Adrenal gland (tissue), 12 donors: ENCODE results near the gene ACSF2. TPM values are rescaled to one million over a fixed set of nuclear protein-coding genes. Genes with fewer than 3 reads are reported as not detected.

Source experiments
- DNase-seq, 7 donors: peaks; one replicate each; pipeline ENCODE4 v3.0.0-alpha.2; 2019 to 2020
- H3K27ac ChIP-seq, 5 donors: fragments of 200-600 bp; sonication (generic) in 4 of 5; 1 replicate in 3 of 5; 2 replicates in 2 of 5; pipeline versions ENCODE4 v1.5.1 to v1.8.0; 2016 to 2020; ENCODE audit warnings: mild to moderate bottlenecking in 1 of 5
- H3K27me3 ChIP-seq: fragments of 200-600 bp; 2 replicates; pipeline ENCODE4 v1.8.0; 2021
- H3K36me3 ChIP-seq, 2 donors: fragments of 200-600 bp; replicated peaks in 1 of 2; 1 replicate in 1 of 2; 2 replicates in 1 of 2; pipeline versions ENCODE4 v1.5.1 to v1.8.0; 2018 to 2022
- H3K4me1 ChIP-seq, 2 donors: fragments of 200-600 bp; replicated peaks in 1 of 2; 1 replicate in 1 of 2; 2 replicates in 1 of 2; pipeline versions ENCODE4 v1.5.1 to v1.8.0; 2018 to 2021
- H3K4me3 ChIP-seq, 4 donors: fragments of 200-600 bp; sonication (generic) in 3 of 4; one replicate each; pipeline ENCODE4 v1.5.1; 2016 to 2018
- H3K9me3 ChIP-seq, 3 donors: fragments of 200-600 bp; sonication (generic) in 1 of 3; replicated peaks in 1 of 3; 1 replicate in 2 of 3; 2 replicates in 1 of 3; pipeline versions ENCODE4 v1.5.1 to v1.8.0; 2016 to 2021
- POLR2A ChIP-seq, 2 donors: fragments of 450-650 bp; IDR thresholded peaks; one replicate each; pipeline ENCODE4 v1.6.1; 2017; ENCODE audit warnings: antibody characterized with exemption in 2 of 2, mild to moderate bottlenecking in 2 of 2, moderate library complexity in 1 of 2
- WGBS, 4 donors: extraction: QIAGEN DNeasy Blood & Tissue Kit in 2 of 4; methylation state at CpG; one replicate each; pipeline versions ENCODE4 v1.1.5 to v1.1.7; 2013 to 2017; 5-methylcytosine and 5-hydroxymethylcytosine counted together
- intact Hi-C, 2 donors: fragments of 100-400 bp; cut with DNase I; formaldehyde crosslinking; loops; one replicate each; pipeline versions ENCODE4 v1.14.1 to v1.15.0; 2022 to 2023
- polyA plus RNA-seq, 3 donors: library from polyadenylated mRNA; stranded (reverse); fragments of 200-250 nt in 2 of 3; fragments of 350-450 nt in 1 of 3; fragmentation: Illumina TruSeq in 1 of 3; extraction: RNeasy Lipid Tissue Mini Kit (QIAGEN cat#74804) in 1 of 3; gene quantifications; one replicate each; pipeline ENCODE4 v1.2.3, GENCODE V29; 2013 to 2014
- total RNA-seq, 9 donors: library from RNA; depleted of rRNA in 4 of 9; stranded (reverse); fragments of >200 nt in 4 of 9; fragments of 120-200 nt in 1 of 9; fragmentation: NEBNext Ultra II Directional in 1 of 9; extraction: Animal tissue kit (Norgen Biotek cat#: 25700) in 1 of 9; gene quantifications; one replicate each; pipeline versions ENCODE4 v1.1.0 to v1.2.4, GENCODE V29; 2013 to 2023
- TF ChIP-seq, protein P1 (sequence below), 6 experiments: fragments of 450-650 bp in 4 of 6; fragments of 200-600 bp in 2 of 6; sonication (generic) in 1 of 6; IDR thresholded peaks; 1 replicate in 5 of 6; 2 replicates in 1 of 6; pipeline versions ENCODE4 v1.5.1 to v1.8.0; 2016 to 2021; ENCODE audit warnings: antibody characterized with exemption in 6 of 6, mild to moderate bottlenecking in 2 of 6, moderate library complexity in 1 of 6
- donor health status: healthy with polysubstance abuse.
- donor health status: Bipolar disorder and iron deficiency.
- donor health status: DM: yes; HTN: yes; CAD: no.
- donor health status: DM: no; HTN: no; CAD: no.
- donor health status: DM: no; HTN: no; CAD: no.
- donor health status: DM: yes; HTN: yes; CAD: no.

ACSF2 gene
- total and polyA plus RNA-seq, 12 donors, result 92.1 to 434 (median 196) TPM

DNA sequence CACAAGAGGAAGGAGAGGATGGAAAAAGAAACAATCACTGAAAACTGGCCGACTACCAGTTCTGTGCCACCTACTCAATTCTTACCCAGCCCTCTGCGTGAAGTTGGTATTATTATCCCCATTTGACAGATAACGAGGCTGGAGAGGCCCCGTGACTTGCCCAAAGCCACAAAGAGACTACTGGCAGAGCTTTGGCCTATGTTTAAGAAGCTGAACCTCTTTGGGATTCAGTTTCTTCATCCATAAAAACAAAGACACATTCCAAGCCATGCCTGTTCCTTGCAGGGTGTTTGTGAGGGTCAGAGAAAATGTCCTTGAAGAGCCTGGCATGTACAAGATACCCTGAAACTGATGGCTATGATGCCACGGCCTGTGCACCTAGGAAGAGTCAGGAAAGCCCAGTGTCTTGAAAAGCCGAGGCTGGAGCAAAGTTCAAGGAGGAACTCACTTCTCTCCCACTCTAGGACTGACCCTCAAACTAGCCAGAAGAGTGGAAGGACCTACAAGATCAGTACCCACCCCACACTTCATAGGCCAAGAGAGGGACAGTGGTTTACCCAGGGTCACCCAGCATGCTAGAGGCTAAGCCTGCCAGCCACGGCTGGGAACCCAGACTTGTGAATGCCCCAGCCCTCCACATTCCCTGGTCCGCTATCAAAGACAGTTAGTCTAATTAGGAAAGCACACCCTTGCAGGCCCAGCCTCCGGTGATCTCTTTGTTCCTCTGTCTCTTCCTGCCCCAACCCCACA, 1.6 kb upstream of the ACSF2 start:
- no peaks in the 10 kb centered on the region for H3K27me3 ChIP-seq
- H3K27ac ChIP-seq, result peak overlapping the region in 2 of 5 donors; percentile 8 to 21
- H3K4me1 ChIP-seq, result peaks cover 16 to 56% of the 10 kb centered on the region in 2 donors
- TF ChIP-seq, protein P1, sequence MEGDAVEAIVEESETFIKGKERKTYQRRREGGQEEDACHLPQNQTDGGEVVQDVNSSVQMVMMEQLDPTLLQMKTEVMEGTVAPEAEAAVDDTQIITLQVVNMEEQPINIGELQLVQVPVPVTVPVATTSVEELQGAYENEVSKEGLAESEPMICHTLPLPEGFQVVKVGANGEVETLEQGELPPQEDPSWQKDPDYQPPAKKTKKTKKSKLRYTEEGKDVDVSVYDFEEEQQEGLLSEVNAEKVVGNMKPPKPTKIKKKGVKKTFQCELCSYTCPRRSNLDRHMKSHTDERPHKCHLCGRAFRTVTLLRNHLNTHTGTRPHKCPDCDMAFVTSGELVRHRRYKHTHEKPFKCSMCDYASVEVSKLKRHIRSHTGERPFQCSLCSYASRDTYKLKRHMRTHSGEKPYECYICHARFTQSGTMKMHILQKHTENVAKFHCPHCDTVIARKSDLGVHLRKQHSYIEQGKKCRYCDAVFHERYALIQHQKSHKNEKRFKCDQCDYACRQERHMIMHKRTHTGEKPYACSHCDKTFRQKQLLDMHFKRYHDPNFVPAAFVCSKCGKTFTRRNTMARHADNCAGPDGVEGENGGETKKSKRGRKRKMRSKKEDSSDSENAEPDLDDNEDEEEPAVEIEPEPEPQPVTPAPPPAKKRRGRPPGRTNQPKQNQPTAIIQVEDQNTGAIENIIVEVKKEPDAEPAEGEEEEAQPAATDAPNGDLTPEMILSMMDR (IDR thresholded peaks at IDR 0.05), result no peak
- no peak for TF ChIP-seq POLR2A (IDR thresholded peaks at IDR 0.05)
- H3K4me3 ChIP-seq, result no peak overlapping the region
- 79 to 88% (median 81%) methylated on average over 9 of the region's 9 CpGs for WGBS, 4 donors
- intact Hi-C loops, result no loop called here
- no peaks in the 10 kb centered on the region for H3K9me3 ChIP-seq
- DNase-seq, result peak in 1 of 7 donors; percentile 40
- H3K36me3 ChIP-seq, result no peaks in the 10 kb centered on the region

DNA sequence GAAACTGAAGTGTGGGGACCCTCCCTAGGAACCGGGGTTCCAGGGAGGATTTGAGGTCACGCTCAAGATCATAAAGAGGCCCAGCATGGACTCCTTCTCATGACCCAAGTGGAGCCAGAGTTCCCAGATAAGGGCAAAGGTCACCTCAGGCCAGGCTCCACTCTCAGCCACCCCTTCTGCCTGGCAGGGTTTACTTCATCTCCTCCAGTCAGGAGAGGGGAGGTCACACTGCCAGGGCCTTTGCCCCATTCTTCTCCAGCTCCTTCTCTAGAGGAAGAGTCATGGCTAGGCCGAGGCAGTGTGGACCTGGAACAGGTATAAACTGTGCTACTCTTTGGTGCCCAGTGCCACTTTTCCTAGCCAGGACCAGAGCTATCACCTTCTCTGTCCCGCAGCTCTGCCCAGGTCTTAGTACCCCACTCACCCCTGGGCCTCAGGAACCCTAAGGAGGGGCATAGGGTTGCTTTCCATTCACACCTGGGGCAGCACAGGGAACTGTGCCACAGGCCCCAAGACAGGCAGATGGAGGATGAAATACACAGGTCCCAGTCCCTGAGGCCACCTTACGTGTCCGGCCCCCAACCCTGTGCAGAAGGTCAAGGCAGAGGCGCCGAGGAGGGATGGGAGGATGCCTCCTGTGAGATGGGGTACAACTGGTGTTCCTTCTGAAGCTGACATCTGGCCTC, 879 bp upstream of the ACSF2 start:
- Histone ChIP-seq H3K27ac (peak overlapping the region in 3 of 5 donors; percentile 75 to 89 (median 76)), H3K9me3 (no peaks in the 10 kb centered on the region)
- intact Hi-C loops, result no loop called here

DNA sequence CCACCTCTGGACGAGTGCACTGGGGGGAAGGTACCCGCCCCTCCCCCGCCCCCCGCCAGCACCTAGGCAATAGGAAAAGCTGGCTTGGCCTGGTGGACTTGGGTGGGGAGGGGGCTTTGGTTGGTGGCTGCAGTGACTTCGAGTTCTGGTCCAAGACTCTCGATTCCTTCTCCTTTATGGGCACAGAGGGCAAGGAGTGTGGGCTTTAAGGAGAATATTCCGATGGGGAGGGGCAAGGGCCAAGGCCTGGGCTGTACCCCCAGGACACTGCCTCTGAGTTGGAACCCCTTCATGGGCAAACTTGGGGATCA, 409 bp downstream of the ACSF2 start:
- intact Hi-C loops, result no loop called here
- H3K27ac ChIP-seq, result peak overlapping the region; percentile 44 to 89 (median 75)
- TF ChIP-seq, protein P1 (IDR thresholded peaks at IDR 0.05), result no peak
- TF ChIP-seq POLR2A (IDR thresholded peaks at IDR 0.05), result no peak
- DNase-seq, result no peak
- H3K4me1 ChIP-seq, result peaks cover 31 to 52% of the 10 kb centered on the region in 2 donors
- WGBS, 4 donors, result 0 to 20% (median 1%) methylated on average over 1 to 7 of the region's 7 CpGs
- H3K9me3 ChIP-seq, result no peaks in the 10 kb centered on the region
- H3K36me3 ChIP-seq, result peaks cover 0 to 2% of the 10 kb centered on the region in 2 donors
- H3K27me3 ChIP-seq, result no peaks in the 10 kb centered on the region
- H3K4me3 ChIP-seq, result peak overlapping the region; percentile 55 to 79 (median 67)

More for the DNA sequence above, 879 bp upstream of the ACSF2 start:
- Histone ChIP-seq H3K4me3 (peak overlapping the region in 2 of 4 donors; percentile 63 to 79), H3K36me3 (no peaks in the 10 kb centered on the region), H3K27me3 (no peaks in the 10 kb centered on the region), H3K4me1 (peaks cover 21 to 62% of the 10 kb centered on the region in 2 donors)
- 62 to 88% (median 76%) methylated on average over 4 to 8 of the region's 8 CpGs for WGBS, 4 donors
- DNase-seq, result no peak
- TF ChIP-seq POLR2A (IDR thresholded peaks at IDR 0.05), result no peak
- TF ChIP-seq, protein P1 (IDR thresholded peaks at IDR 0.05), result no peak
